Sigmoid colon (tissue), 4 donors: ENCODE results near the gene ACSM3.

Experiments used
- EP300 ChIP-seq, 4 donors: sonication (generic); formaldehyde crosslinking; IDR thresholded peaks; one replicate each; pipeline ENCODE4 v1.6.1; 2017; ENCODE audit warnings: antibody characterized with exemption in 4 of 4
- POLR2A ChIP-seq, 2 donors: fragments of 450-650 bp; IDR thresholded peaks; one replicate each; pipeline ENCODE4 v1.6.1; 2016; ENCODE audit warnings: antibody characterized with exemption in 2 of 2, mild to moderate bottlenecking in 2 of 2, moderate library complexity in 2 of 2
- POLR2AphosphoS5 ChIP-seq, 4 donors: sonication (generic); formaldehyde crosslinking; IDR thresholded peaks; one replicate each; pipeline ENCODE4 v1.6.1; 2017; ENCODE audit warnings: antibody characterized with exemption in 4 of 4
- TF ChIP-seq, protein P1 (sequence below), 4 experiments: fragments of 450-650 bp in 3 of 4; fragments of 200-600 bp in 1 of 4; IDR thresholded peaks; one replicate each; pipeline ENCODE4 v1.5.1; 2016 to 2019; ENCODE audit warnings: antibody characterized with exemption in 4 of 4, mild to moderate bottlenecking in 3 of 4, moderate library complexity in 2 of 4

DNA sequence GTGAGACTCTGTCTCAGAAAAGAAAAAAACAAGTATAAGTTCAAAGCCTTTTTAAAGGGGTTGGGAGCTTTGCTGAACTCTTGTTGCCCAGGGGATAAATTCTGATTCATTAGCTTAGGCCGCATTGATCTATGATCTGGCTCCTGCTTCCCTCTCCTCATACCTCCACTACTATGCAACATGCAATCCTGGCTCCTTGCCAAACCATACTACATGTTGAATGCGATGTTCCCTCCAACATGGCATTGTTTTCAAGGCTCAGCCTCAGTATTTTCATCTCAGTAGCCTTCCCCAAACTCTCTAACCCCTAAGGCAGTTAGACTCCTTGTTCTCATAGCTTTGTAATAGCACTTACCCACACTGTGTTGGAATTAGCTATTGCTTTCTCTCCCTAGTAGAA is 48.7 kb downstream of the ACSM3 start:
- TF ChIP-seq POLR2AphosphoS5 (IDR thresholded peaks at IDR 0.05) = no peak
- TF ChIP-seq EP300 (IDR thresholded peaks at IDR 0.05) = no peak
- no peak for TF ChIP-seq POLR2A (IDR thresholded peaks at IDR 0.05)
- TF ChIP-seq, protein P1, sequence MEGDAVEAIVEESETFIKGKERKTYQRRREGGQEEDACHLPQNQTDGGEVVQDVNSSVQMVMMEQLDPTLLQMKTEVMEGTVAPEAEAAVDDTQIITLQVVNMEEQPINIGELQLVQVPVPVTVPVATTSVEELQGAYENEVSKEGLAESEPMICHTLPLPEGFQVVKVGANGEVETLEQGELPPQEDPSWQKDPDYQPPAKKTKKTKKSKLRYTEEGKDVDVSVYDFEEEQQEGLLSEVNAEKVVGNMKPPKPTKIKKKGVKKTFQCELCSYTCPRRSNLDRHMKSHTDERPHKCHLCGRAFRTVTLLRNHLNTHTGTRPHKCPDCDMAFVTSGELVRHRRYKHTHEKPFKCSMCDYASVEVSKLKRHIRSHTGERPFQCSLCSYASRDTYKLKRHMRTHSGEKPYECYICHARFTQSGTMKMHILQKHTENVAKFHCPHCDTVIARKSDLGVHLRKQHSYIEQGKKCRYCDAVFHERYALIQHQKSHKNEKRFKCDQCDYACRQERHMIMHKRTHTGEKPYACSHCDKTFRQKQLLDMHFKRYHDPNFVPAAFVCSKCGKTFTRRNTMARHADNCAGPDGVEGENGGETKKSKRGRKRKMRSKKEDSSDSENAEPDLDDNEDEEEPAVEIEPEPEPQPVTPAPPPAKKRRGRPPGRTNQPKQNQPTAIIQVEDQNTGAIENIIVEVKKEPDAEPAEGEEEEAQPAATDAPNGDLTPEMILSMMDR (IDR thresholded peaks at IDR 0.05) = no peak
